H9 (cell line): ENCODE measurements around the gene NFX1. TPM values are rescaled to one million over a fixed set of nuclear protein-coding genes. Genes with fewer than 3 reads are reported as not detected.

Experiments
- DNase-seq: peaks from one replicate; pipeline ENCODE4 v3.0.0-alpha.2; 2017
- H2AFZ ChIP-seq: one replicate; pipeline ENCODE4 v1.6.1; 2013; ENCODE audit warnings: mild to moderate bottlenecking, low read length, control low read depth, moderate library complexity
- H2AK5ac ChIP-seq: 2 replicates; pipeline ENCODE4 v1.6.1; 2013; ENCODE audit warnings: low read length, control low read depth, mixed read lengths; ENCODE audit not compliant: insufficient read length
- H2BK120ac ChIP-seq: one replicate; pipeline ENCODE4 v1.6.1; 2013; ENCODE audit warnings: low read depth, mild to moderate bottlenecking, low read length, control low read depth, inconsistent platforms; ENCODE audit not compliant: poor library complexity, severe bottlenecking
- H2BK12ac ChIP-seq: 2 replicates; pipeline ENCODE4 v1.6.1; 2013; ENCODE audit warnings: low read length, control low read depth, mixed read lengths, low read depth; ENCODE audit not compliant: insufficient read length
- H2BK15ac ChIP-seq: 2 replicates; pipeline ENCODE4 v1.6.1; 2013; ENCODE audit warnings: low read depth, low read length, control low read depth
- H2BK20ac ChIP-seq: one replicate; pipeline ENCODE4 v1.6.1; 2013; ENCODE audit warnings: low read depth, mild to moderate bottlenecking, low read length, control low read depth, inconsistent platforms; ENCODE audit not compliant: poor library complexity, severe bottlenecking
- H2BK5ac ChIP-seq: 2 replicates; pipeline ENCODE4 v1.6.1; 2013; ENCODE audit warnings: low read length, control low read depth, mixed read lengths; ENCODE audit not compliant: insufficient read length
- H3K14ac ChIP-seq: 2 replicates; pipeline ENCODE4 v1.6.1; 2013; ENCODE audit warnings: low read length, control low read depth; ENCODE audit not compliant: insufficient read depth
- H3K18ac ChIP-seq: 2 replicates; pipeline ENCODE4 v1.6.1; 2013; ENCODE audit warnings: low read depth, mild to moderate bottlenecking, mixed read lengths, low read length, control low read depth; ENCODE audit not compliant: insufficient read length
- H3K23ac ChIP-seq: 2 replicates; pipeline ENCODE4 v1.6.1; 2013; ENCODE audit warnings: low read length, control low read depth, mixed read lengths, low read depth; ENCODE audit not compliant: insufficient read length
- H3K23me2 ChIP-seq: 2 replicates; pipeline ENCODE4 v1.6.1; 2013; ENCODE audit warnings: low read depth, mild to moderate bottlenecking, mixed read lengths, low read length, control low read depth; ENCODE audit not compliant: insufficient read length, poor library complexity, severe bottlenecking
- H3K27ac ChIP-seq: 2 replicates; pipeline ENCODE4 v1.5.1; 2013; ENCODE audit warnings: low read length, control low read depth, mixed read lengths, low read depth; ENCODE audit not compliant: insufficient read length
- H3K27me3 ChIP-seq: 2 replicates; pipeline ENCODE4 v1.6.1; 2013; ENCODE audit warnings: low read length, control low read depth, inconsistent platforms; ENCODE audit not compliant: insufficient read depth
- H3K4ac ChIP-seq: 2 replicates; pipeline ENCODE4 v1.6.1; 2013; ENCODE audit warnings: low read depth, mild to moderate bottlenecking, control low read depth, inconsistent platforms, low read length, moderate library complexity
- H3K4me1 ChIP-seq: 2 replicates; pipeline ENCODE4 v1.6.1; 2013; ENCODE audit warnings: low read length, control low read depth, inconsistent platforms; ENCODE audit not compliant: insufficient read depth
- H3K4me2 ChIP-seq: 2 replicates; pipeline ENCODE4 v1.6.1; 2013; ENCODE audit warnings: low read length, control low read depth, mixed read lengths; ENCODE audit not compliant: insufficient read length, insufficient read depth
- H3K56ac ChIP-seq: 2 replicates; pipeline ENCODE4 v1.6.1; 2013; ENCODE audit warnings: low read depth, mild to moderate bottlenecking, mixed read lengths, low read length, control low read depth; ENCODE audit not compliant: insufficient read length
- H3K79me1 ChIP-seq: 2 replicates; pipeline ENCODE4 v1.6.1; 2013; ENCODE audit warnings: low read depth, mild to moderate bottlenecking, moderate library complexity, low read length, control low read depth, inconsistent platforms; ENCODE audit not compliant: insufficient read depth, poor library complexity, severe bottlenecking
- H3K79me2 ChIP-seq: 2 replicates; pipeline ENCODE4 v1.6.1; 2013; ENCODE audit warnings: low read length, control low read depth, inconsistent platforms; ENCODE audit not compliant: insufficient read depth
- H3K9ac ChIP-seq: 2 replicates; pipeline ENCODE4 v1.6.1; 2013; ENCODE audit warnings: low read length, control low read depth, mixed read lengths; ENCODE audit not compliant: insufficient read length; ENCODE audit errors: extremely low read depth
- H3K9me3 ChIP-seq: one replicate; pipeline ENCODE4 v1.6.1; 2013; ENCODE audit warnings: low read depth, low read length, inconsistent platforms; ENCODE audit not compliant: control insufficient read depth
- H3T11ph ChIP-seq: one replicate; pipeline ENCODE4 v1.6.1; 2013; ENCODE audit warnings: mild to moderate bottlenecking, low read length, control low read depth, inconsistent platforms
- H4K20me1 ChIP-seq: one replicate; pipeline ENCODE4 v1.6.1; 2013; ENCODE audit not compliant: control insufficient read depth, insufficient read length, insufficient read depth
- H4K5ac ChIP-seq: 2 replicates; pipeline ENCODE4 v1.6.1; 2013; ENCODE audit warnings: low read depth, mild to moderate bottlenecking, mixed read lengths, low read length, control low read depth; ENCODE audit not compliant: insufficient read length
- H4K8ac ChIP-seq: replicated peaks from 2 replicates; pipeline ENCODE4 v1.6.1; 2013; ENCODE audit warnings: low read length, control low read depth, mixed read lengths, low read depth; ENCODE audit not compliant: insufficient read length
- H4K91ac ChIP-seq: 2 replicates; pipeline ENCODE4 v1.6.1; 2013; ENCODE audit warnings: low read depth, mild to moderate bottlenecking, moderate library complexity, mixed read lengths, low read length, control low read depth; ENCODE audit not compliant: insufficient read length
- H3K27ac Mint-ChIP-seq, 3 experiments: 2 replicates in 2 of 3; 3 replicates in 1 of 3; pipeline ENCODE4 v1.8.0; 2020 to 2021; ENCODE audit warnings: mixed read lengths in 3 of 3, mild to moderate bottlenecking in 1 of 3, moderate library complexity in 1 of 3
- H3K27me3 Mint-ChIP-seq: 2 replicates; pipeline ENCODE4 v1.8.0; 2021; ENCODE audit warnings: low read depth, mild to moderate bottlenecking, moderate library complexity, mixed read lengths
- H3K36me3 Mint-ChIP-seq, 3 experiments: 2 replicates in 2 of 3; 3 replicates in 1 of 3; pipeline ENCODE4 v1.8.0; 2020 to 2021; ENCODE audit warnings: low read depth in 3 of 3, mixed read lengths in 3 of 3; ENCODE audit not compliant: insufficient read depth in 1 of 3
- H3K4me1 Mint-ChIP-seq, 2 experiments: 2 replicates each; pipeline ENCODE4 v1.8.0; 2020; ENCODE audit warnings: mixed read lengths in 2 of 2
- H3K4me3 Mint-ChIP-seq, 2 experiments: 2 replicates in 1 of 2; 3 replicates in 1 of 2; pipeline ENCODE4 v1.8.0; 2020 to 2021; ENCODE audit warnings: mild to moderate bottlenecking in 2 of 2, mixed read lengths in 2 of 2, moderate library complexity in 1 of 2
- H3K9me3 Mint-ChIP-seq, 2 experiments: 2 replicates in 1 of 2; 3 replicates in 1 of 2; pipeline ENCODE4 v1.8.0; 2020; ENCODE audit warnings: mild to moderate bottlenecking in 2 of 2, mixed read lengths in 2 of 2, moderate library complexity in 1 of 2
- CTCF ChIP-seq: fragments of 200-600 bp; sonication (generic); conservative IDR thresholded peaks from 3 replicates; pipeline ENCODE4 v1.8.0; 2021; ENCODE audit warnings: antibody characterized with exemption, mild to moderate bottlenecking
- WGBS: extraction: QIAGEN DNeasy Blood & Tissue Kit; methylation state at CpG from one replicate; pipeline ENCODE4 v1.1.7; 2013; ENCODE audit warnings: missing lambda C conversion rate, low lambda C conversion rate, mixed read lengths; ENCODE audit not compliant: insufficient read length; ENCODE audit errors: extremely low coverage; 5-methylcytosine and 5-hydroxymethylcytosine counted together
- total RNA-seq: library from RNA; stranded (reverse); gene quantifications from 2 replicates; pipeline ENCODE4 v1.2.1, GENCODE V29; 2021

Gene NFX1
- total RNA-seq, 1 experiment from 2014 or later = 35.1 TPM

GRCh38 chr9:33242609-33243134 lies 47.6 kb upstream of the NFX1 start:
- H4K91ac ChIP-seq = no peak overlapping the region
- H3K23me2 ChIP-seq = no peaks in the 10 kb centered on the region
- H3K9ac ChIP-seq = no peak overlapping the region
- no peaks in the 10 kb centered on the region; a peak in 1 of 4 replicates for H3K4me1 Mint-ChIP-seq
- no peak overlapping the region for H3K18ac ChIP-seq
- H2BK12ac ChIP-seq = no peak overlapping the region
- no CpG with 5 or more reads among the region's 6 CpGs for WGBS
- no peak overlapping the region for H3K27ac Mint-ChIP-seq
- no peaks in the 10 kb centered on the region for H3K9me3 Mint-ChIP-seq
- peaks cover 5% of the 10 kb centered on the region; the same call in 1 of the 2 replicates for H3K27me3 Mint-ChIP-seq
- H2AFZ ChIP-seq = no peak overlapping the region
- H3K14ac ChIP-seq = no peak overlapping the region
- no peaks in the 10 kb centered on the region for H3K27me3 ChIP-seq
- no peak for TF ChIP-seq CTCF
- no peak overlapping the region for H3K4me3 Mint-ChIP-seq
- no peaks in the 10 kb centered on the region for H4K20me1 ChIP-seq
- no peaks in the 10 kb centered on the region for H3K79me1 ChIP-seq
- H3K4me2 ChIP-seq = no peak overlapping the region
- no peaks in the 10 kb centered on the region for H3K9me3 ChIP-seq
- H4K5ac ChIP-seq = no peak overlapping the region
- no peak overlapping the region for H3T11ph ChIP-seq
- peaks cover 0 to 4% (median 2%) of the 10 kb centered on the region in 3 experiments; a peak in 1 of 7 replicates for H3K36me3 Mint-ChIP-seq
- no peak overlapping the region for H2BK20ac ChIP-seq
- no peak overlapping the region for H2BK120ac ChIP-seq
- no peak overlapping the region for H2BK5ac ChIP-seq
- no peak overlapping the region for H2BK15ac ChIP-seq
- H3K79me2 ChIP-seq = no peaks in the 10 kb centered on the region; the same call in 1 of the 2 replicates
- no peak for DNase-seq
- H3K56ac ChIP-seq = no peak overlapping the region
- H3K23ac ChIP-seq = no peak overlapping the region
- no peak overlapping the region for H4K8ac ChIP-seq
- no peak overlapping the region for H3K4ac ChIP-seq
- no peaks in the 10 kb centered on the region for H3K4me1 ChIP-seq
- no peak overlapping the region for H2AK5ac ChIP-seq
- H3K27ac ChIP-seq = no peak overlapping the region
